ENCODE data around the gene PRKCH.

Gene PRKCH

DNA sequence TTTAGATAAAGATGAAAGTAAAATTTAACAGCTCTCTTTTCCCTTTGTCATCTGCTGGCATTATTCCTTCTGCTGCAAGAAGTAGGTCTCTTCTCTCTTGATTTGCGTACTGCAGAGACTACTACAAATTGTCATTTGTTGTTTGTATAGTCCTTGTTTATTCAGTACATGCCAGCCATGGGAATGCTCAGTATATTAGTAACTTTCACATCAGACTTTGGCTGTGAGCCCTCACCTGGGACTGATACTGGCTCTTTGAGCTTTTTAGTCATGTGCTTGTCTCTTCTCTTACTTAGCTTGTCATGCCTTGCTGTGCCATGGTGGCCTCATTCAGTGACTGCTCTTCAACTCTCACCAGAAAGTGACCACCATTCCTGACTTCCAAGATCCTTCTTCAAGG, 169.8 kb downstream of the PRKCH start:
- no peak for DNase-seq (ENCODE audit: low read depth in 2 of 2)

DNA sequence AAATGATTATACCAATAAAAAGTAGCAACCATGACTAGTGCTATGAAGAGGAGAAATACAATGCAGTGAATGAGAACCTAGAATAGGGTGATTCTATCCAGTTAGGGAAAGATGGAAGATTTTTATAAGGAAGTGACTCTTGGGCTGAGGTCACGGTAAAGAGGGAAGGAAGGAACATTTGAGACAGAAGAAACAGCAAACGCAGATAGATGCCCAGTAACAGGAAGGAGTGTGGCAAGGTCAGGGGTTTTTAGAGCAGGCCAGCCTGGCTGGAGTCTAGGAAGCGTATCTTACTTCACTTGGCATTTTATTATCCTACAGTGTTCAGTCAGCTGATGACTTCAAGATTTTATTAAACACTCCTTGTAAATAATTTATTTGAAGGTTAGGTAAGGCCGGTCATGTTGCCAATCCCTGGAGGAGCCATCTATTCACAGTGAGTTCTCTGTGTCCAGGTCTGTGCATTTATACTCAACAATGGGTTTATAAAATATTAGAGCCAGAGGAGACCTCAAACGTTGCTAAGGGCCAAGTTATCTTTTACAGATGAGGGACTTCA, 170.6 kb downstream of the PRKCH start:
- no peak for DNase-seq (ENCODE audit: low read depth in 2 of 2)

DNA sequence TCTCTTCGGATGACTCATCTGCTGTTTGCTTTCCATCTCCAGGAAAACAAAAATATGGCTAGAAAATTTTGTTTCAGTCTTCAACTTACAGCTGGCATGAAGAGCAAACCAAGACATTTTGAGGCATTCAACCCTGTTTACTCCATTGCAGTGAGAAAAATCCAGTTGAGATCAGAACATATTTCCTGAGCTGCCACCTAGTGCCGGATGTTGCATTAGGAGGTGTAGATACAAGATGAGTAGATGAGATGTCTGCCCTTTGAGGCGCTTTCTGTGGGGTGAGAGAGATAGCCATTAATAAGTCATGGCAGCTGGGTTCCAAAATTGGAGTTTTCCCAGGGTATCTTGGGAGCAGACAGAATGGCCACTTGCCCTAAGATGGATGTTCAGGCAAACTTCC, 171.1 kb downstream of the PRKCH start:
- DNase-seq (ENCODE audit: low read depth in 2 of 2): no peak

DNA sequence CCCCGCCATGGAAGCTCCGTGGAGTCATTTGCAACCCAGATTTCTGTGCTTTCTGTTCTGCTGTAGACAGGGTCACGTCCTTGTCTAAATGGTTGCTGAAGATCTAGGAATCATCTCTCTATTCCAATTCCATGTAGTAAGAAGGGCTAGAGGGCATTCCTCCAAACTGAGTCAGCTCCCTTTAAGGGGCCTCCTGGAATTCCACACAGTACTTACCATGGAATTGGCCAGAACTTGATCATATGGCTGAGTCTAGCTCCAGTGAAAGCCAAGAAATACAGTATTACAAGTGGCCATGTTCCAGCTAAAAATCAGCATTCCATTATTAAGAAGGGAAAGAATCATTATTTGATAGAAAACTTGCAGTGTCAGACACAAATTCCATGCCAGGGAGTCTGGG, 171.9 kb downstream of the PRKCH start:
- no peak for DNase-seq (ENCODE audit: low read depth in 2 of 2)

- DNase-seq (ENCODE audit: low read depth in 2 of 2): no peak
Observed at GRCh38 chr14:61494018-61494417, 172.6 kb downstream of the PRKCH start.

GRCh38 chr14:61495809-61496208, 174.4 kb downstream of the PRKCH start:
- DNase-seq (ENCODE audit: low read depth in 2 of 2): no peak

- no peak for DNase-seq (ENCODE audit: low read depth in 2 of 2)
Observed at GRCh38 chr14:61498303-61498702, 176.9 kb downstream of the PRKCH start.

GRCh38 chr14:61498811-61499210, 177.4 kb downstream of the PRKCH start:
- no peak for DNase-seq (ENCODE audit: low read depth in 2 of 2)

DNA sequence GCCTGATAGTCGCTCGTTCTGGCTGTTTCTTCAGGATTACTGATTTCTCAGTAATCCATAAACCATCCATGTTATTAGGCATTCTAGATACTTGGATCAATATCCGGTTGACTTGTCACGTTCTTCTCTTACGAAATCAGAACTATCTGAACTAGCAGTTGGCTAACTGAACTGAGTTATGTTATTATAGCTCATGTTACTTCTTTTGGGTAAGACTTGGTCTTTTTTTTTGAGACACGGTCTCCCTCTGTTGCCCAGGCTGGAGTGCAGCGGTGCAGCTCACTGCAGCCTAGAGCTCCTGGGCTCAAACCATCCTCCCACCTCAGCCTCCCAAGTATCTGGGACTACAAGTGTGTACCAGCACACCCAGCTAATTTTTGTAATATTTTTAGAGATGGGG, 178.6 kb downstream of the PRKCH start:
- no peak for DNase-seq (ENCODE audit: low read depth in 2 of 2)

GRCh38 chr14:61501714-61502458, 180.5 kb downstream of the PRKCH start:
- no peak for DNase-seq (ENCODE audit: low read depth in 2 of 2)

DNA sequence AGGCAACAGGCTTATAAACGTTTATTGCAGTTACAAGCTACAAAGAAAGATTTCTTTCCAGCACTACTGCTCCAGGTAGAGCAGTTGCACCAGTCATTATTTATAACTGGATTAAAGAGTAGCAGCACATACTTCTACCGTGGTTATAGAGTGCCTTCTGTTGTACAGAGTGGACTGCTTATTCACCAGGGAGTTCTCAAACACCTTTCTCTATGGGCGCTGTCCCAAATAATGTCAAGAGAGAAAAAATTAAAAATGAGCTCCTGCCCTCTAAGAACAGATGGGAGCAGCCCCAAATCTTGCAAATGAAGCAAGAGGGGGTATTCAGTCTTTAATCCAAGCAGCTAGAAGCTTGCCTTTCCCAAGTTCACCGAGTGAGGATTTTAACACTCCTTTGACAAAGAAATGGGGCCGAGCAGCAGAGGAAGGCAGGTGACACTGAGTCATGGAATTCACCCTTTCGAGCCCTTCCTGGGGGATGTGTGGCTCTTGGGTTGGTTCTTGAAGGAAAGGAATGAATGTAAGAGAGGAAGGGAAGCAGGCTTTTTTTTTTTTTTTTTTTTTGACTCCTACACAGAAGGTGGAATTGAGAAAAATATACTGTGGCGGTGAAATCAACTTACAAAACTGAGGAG, 181.2 kb downstream of the PRKCH start:
- DNase-seq (ENCODE audit: low read depth in 2 of 2): no peak

GRCh38 chr14:61503167-61503801, 181.9 kb downstream of the PRKCH start:
- DNase-seq (ENCODE audit: low read depth in 2 of 2): peak in 1 of 2 donors; percentile 61

- DNase-seq (ENCODE audit: low read depth in 2 of 2): no peak
Observed at GRCh38 chr14:61504901-61505300, 183.5 kb downstream of the PRKCH start.

DNA sequence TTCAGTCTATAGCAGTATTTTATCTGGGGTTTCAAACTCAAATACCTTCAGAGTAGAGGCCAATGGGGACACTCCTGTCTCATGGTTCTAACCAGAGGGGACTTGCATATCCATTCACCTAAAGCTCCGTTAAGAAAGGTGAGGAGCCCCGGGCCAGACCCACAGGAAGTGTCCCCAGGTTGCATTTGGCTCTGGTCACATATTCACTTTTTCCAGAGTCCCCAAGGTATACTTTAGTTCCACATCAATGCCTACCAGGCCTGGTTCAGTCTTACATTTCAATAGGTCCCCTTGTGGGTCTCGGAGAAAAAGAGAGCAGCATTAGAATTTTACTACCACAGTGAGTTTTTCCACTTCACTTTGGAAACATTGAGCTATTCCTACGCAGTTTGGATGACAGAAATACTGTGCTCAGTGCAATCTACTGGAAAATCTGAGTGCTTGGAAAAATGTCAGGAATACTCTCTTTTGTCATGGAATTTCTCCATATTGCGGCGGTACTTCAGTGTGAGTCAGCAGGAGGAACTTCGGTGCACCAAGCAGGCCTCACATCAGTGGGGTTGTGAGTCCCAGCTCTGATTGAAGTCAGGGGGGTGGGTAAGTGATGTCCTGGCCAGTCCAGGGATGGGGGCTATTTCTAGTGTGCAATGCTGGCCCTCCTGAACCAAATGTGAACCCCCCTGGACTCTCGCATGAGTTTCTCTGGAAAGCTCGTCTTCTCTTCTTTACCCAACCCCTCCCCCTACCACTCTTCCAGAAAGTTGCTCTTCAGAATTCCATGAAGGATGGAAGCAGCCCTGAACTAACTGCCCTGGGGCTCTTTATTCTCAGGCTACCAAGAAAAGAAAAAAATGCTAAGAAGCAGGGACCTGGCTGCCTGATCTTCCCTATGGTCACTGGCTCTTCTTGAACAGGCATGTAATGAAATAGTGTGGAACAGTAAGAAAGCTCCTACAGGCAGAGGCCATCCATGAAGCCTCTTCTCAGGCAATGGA, 184.7 kb downstream of the PRKCH start:
- DNase-seq (ENCODE audit: low read depth in 2 of 2): no peak

GRCh38 chr14:61508526-61508925, 187.1 kb downstream of the PRKCH start:
- DNase-seq (ENCODE audit: low read depth in 2 of 2): no peak

- no peak for DNase-seq (ENCODE audit: low read depth in 2 of 2)
Observed at GRCh38 chr14:61510736-61511557, 189.6 kb downstream of the PRKCH start.

- DNase-seq (ENCODE audit: low read depth in 2 of 2): peak in 1 of 2 donors; percentile 65
Observed at GRCh38 chr14:61511558-61511948, 190.2 kb downstream of the PRKCH start.

GRCh38 chr14:61512026-61512834, 190.9 kb downstream of the PRKCH start:
- DNase-seq (ENCODE audit: low read depth in 2 of 2): no peak

DNA sequence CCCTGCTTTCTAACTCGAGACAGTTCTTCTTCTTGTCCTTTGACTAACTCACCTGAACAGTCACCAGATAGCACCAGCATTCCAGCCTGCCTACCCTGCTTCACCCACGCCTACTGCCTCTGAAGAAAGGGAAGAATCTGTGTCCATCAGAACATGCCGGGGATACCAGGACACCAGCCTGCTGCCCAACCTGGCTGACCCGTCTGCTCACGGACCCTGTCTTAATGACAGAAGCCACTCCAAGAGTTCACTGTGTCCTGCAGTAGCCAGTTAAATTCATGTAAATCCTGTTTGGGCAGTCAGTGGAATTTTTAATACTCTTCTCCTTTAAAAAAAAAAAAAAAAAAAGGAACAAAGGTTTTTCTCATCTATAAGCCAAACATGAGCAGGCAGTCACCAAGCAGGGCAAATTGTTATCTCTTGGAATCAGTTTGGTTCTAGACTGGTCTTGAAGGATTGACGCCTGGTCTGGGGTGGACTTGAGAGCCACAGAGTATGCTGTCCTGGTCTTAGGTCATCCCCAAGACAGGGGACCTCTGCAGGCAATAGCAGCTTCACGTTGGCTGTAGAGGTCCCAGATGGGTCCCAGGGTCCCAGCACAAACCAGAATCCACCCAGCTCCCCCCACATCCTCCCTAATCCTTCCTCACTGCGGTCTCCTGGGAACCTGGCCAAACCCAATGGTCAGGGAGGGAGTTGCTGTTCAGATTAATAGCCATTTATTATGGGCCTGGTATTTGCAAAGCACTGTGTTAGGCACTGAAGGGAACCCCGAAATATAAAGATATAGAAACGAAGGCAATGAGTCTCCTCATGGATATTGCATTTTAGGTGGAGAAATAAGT, 192.8 kb downstream of the PRKCH start:
- DNase-seq (ENCODE audit: low read depth in 2 of 2): no peak
